ENCODE measurements around the gene TCEA3.

The TCEA3 gene

GRCh38 chr1:23424293-23425192, at the start of gene TCEA3:
Gene TCEA3 (minus strand): TSS chr1:23424748. CDS start chr1:23424633, 115 bp downstream.
- DNase-seq: peak; percentile 58

- no peak for DNase-seq
Measured at GRCh38 chr1:23473037-23473800, 48.7 kb upstream of the TCEA3 start.

GRCh38 chr1:23472351-23473036, 47.9 kb upstream of the TCEA3 start:
- no peak for DNase-seq

GRCh38 chr1:23471473-23472075, 47.0 kb upstream of the TCEA3 start:
- no peak for DNase-seq

GRCh38 chr1:23470282-23471070, 45.9 kb upstream of the TCEA3 start:
- no peak for DNase-seq

- no peak for DNase-seq
Measured at GRCh38 chr1:23469372-23469982, 44.9 kb upstream of the TCEA3 start.

- DNase-seq: no peak
Measured at GRCh38 chr1:23466423-23466989, 42.0 kb upstream of the TCEA3 start.

- no peak for DNase-seq
Measured at GRCh38 chr1:23463286-23463685, 38.7 kb upstream of the TCEA3 start.

GRCh38 chr1:23462766-23463165, 38.2 kb upstream of the TCEA3 start:
- no peak for DNase-seq

- no peak for DNase-seq
Measured at GRCh38 chr1:23461050-23461449, 36.5 kb upstream of the TCEA3 start.

GRCh38 chr1:23460519-23460918, 36.0 kb upstream of the TCEA3 start:
- no peak for DNase-seq

- no peak for DNase-seq
Measured at GRCh38 chr1:23459338-23459757, 34.8 kb upstream of the TCEA3 start.

GRCh38 chr1:23456226-23456625, 31.7 kb upstream of the TCEA3 start:
- DNase-seq: no peak

GRCh38 chr1:23453455-23454000, 29.0 kb upstream of the TCEA3 start:
- no peak for DNase-seq

- no peak for DNase-seq
Measured at GRCh38 chr1:23452011-23452411, 27.5 kb upstream of the TCEA3 start.

- DNase-seq: no peak
Measured at GRCh38 chr1:23451441-23451840, 26.9 kb upstream of the TCEA3 start.

- no peak for DNase-seq
Measured at GRCh38 chr1:23450894-23451293, 26.3 kb upstream of the TCEA3 start.

- DNase-seq: no peak
Measured at GRCh38 chr1:23449958-23450357, 25.4 kb upstream of the TCEA3 start.

- DNase-seq: no peak
Measured at GRCh38 chr1:23449306-23449705, 24.8 kb upstream of the TCEA3 start.

GRCh38 chr1:23448846-23449245, 24.3 kb upstream of the TCEA3 start:
- no peak for DNase-seq
